HG03439 (cell line): ENCODE results near the gene SCGB1D1.

ENCODE experiments used
- ATAC-seq: cut with Tn5 transposase; IDR thresholded peaks from one replicate; pipeline ENCODE4 v1.9.1; 2021; ENCODE audit warnings: mild to moderate bottlenecking, moderate library complexity; ENCODE audit not compliant: unreplicated experiment

SCGB1D1 gene, protein sequence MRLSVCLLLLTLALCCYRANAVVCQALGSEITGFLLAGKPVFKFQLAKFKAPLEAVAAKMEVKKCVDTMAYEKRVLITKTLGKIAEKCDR

DNA sequence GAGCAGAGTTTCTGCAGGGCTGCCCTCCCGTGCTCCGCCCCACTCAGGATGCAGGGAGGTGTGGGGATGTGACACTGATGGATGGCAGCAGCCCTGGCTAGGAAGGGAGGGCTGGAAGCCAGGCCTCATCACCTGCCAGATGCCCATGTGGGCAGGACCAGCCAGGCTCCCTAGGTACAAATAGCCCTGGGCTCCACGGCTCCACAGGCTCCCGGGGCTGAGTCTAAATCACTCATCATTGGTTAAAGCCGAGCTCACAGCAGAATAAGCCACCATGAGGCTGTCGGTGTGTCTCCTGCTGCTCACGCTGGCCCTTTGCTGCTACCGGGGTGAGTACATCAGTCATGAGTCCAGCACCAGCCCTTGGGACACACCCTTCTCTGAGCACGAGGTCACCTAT lies at the start of gene SCGB1D1:
SCGB1D1 (plus strand) TSS at position 206 of the 400 bp plus-strand sequence; CDS start at position 275, 69 bp downstream.
- ATAC-seq: no peak

DNA sequence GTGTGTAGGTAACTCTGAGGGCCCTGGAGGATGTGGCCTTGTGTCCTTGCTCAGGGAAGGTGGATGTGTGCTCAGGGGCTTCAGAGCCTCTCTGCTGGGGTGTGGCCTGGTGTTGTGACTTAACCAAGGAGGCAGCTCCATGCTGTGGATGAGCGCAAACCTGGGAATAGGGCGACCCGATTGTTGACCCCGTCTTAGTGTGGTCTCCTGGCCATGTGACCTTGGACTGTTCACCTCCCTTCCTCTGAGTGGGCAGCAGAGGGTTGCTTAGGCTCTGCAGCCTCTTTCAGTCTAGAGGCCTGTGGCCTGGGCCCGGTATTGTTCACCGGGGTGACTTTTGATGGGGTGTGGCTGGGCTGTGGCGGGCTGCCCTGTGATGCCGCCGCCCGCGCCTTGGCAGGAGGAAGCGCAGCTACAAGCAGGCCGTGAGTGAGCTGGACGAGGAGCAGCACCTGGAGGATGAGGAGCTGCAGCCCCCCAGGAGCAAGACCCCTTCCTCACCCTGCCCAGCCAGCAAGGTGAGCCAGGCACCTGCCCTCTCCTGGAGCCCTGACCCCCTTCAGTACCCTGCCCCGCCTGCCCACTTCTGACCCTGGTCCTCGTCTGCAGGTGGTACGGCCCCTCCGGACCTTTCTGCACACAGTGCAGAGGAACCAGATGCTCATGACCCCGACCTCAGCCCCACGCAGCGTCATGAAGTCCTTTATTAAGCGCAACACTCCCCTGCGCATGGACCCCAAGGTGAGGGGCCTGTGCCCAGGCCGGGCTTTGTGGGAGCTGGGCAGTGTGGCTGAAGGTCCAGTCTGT lies 49.5 kb upstream of the SCGB1D1 start:
- no peak for ATAC-seq

DNA sequence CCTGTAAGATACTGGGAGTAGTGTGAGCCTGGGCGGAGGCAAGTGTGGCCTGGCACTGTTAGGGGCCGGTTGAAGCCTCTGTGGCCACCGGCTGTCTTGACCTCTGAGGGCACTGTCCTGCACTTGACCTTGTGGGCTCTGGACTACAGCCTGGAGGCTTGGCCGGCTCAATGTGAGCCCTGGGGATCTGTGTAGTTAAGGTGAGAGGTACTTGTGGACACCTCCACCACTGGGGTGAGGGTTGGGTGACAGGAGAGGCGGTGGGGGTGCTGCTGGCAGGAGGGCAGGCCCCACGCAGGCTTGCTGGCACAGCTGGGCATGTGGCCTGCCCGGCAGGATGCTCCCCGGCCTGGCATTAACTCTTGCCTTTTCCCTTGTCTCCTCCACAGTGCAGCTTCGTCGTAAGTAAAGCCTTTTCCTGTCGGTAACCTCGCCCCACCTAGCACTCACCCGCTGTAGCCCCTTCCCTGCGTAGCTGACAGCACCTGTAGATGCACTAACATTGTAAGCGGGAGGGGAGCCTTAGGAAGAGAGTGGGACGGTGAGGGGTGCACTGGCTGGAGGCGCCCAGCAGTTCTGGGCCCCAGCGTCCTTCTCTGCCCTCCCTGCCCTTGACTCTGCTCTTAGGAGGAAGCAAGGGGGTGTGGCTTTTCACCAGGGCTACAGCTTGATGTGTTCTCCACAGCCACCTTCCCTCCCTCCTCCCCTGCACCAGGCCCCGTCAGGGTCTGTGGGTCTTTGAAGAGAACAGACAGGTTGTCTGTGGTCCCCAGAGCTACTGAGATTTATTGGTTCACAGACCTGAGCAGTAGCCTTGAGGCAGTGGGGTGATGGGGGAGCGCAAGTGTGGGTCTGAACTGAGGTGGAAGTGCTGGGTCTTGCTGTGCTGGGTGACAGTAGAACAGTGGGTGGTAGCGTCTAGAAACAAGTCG lies 48.6 kb upstream of the SCGB1D1 start:
- no peak for ATAC-seq

DNA sequence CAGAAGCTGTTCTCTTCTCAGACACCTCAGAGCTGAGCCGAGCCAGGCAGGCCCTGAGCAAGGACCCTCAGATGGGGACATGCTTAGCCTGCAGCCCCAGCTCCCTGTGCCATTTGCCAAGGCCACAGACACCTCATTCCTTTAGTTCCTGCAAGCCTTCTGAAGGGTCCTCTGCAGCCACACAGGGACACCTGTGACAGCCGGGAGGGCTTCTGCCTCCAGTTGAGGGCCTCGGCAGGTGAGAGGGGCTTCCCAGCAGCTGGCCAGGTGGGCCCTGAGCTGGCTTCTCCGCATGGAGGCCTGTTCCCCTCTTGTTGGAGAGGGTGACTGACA lies 48.0 kb upstream of the SCGB1D1 start:
- ATAC-seq: no peak

DNA sequence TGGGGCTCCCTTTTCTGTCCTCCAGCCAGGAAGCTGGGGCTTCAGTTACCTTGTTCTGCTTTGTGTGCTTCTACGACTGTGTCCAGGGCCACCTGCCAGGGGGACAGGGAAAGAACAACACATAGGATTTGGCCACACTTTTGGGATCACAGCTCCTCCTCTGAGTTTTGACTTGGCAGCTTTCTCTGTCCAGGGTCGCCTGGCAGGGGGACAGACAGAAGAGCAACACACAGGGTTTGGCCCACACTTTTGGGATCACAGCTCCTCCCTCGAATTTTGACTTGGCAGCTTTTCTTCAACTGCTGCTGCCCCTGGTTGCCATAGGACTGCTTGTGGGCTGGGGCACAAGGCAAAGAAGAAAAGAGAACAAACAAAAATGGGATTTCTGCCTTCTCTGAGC lies 47.1 kb upstream of the SCGB1D1 start:
- ATAC-seq: no peak

DNA sequence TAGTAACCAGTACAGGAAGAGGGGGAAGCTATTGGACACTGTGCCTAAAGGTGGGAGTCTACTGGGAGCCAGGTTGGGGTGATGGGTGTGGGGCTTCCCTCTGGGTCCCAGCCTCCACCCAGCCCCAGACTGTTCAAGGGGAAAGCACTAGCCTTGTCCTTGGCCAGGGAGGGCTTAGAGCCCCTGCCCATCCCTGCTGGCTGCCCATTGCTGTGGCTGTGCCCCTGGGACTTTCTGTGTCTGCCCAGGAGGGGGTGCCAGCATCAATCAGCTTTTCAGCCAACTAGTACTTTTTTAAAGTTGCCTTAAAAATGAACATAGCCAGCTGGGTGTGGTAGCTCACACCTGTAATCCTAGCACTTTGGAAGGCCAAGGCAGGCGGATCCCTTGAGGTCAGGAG lies 46.3 kb upstream of the SCGB1D1 start:
- ATAC-seq: no peak

DNA sequence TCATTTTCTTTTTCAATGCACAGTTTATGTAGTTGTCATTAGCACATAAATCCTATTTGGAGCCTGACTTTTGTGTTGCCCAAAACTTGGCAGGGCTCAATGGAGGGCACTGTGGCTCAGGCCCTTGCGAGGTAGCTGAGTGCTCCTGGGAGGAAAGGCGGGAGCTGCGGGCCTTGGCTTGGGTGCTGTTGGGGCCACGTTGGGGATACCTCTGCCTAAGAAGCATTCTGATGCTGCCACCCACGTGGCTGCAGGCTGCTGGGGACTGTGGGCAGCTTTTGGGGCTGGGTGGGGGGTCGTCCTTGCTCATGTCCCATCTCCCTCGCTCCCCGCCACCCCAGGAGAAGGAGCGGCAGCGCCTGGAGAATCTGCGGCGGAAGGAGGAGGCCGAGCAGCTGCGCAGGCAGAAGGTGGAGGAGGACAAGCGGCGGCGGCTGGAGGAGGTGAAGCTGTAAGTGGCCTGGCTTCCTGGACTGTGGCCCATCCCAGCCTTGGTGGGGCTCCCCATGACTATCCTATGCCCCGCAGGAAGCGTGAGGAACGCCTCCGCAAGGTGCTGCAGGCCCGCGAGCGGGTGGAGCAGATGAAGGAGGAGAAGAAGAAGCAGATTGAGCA lies 45.3 kb upstream of the SCGB1D1 start:
- ATAC-seq: no peak

DNA sequence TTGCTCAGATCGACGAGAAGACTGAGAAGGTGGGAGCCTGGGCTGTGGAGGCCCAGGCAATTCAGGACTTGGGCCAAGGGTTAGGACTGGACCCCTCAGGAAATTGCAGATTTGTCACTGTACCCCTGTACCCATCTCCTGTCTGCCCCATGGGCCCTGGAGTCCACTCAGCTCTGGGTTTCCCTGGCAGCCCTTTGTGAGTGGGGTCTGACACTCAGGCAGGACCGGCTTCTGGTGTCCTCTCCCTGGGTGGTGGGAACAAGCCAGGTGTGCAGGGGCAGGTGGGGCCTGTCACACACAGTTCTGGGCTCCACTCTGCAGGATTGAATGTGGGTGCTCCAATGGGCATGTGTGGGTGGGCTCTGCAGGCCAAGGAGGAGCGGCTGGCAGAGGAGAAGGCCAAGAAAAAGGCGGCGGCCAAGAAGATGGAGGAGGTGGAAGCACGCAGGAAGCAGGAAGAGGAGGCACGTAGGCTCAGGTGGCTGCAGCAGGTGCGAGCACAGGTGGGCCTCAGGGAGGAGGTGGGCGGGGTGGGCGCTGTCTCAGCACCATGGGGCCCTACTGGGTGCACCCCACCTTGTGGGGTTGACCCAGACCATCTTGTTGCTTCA lies 44.6 kb upstream of the SCGB1D1 start:
- ATAC-seq: no peak

DNA sequence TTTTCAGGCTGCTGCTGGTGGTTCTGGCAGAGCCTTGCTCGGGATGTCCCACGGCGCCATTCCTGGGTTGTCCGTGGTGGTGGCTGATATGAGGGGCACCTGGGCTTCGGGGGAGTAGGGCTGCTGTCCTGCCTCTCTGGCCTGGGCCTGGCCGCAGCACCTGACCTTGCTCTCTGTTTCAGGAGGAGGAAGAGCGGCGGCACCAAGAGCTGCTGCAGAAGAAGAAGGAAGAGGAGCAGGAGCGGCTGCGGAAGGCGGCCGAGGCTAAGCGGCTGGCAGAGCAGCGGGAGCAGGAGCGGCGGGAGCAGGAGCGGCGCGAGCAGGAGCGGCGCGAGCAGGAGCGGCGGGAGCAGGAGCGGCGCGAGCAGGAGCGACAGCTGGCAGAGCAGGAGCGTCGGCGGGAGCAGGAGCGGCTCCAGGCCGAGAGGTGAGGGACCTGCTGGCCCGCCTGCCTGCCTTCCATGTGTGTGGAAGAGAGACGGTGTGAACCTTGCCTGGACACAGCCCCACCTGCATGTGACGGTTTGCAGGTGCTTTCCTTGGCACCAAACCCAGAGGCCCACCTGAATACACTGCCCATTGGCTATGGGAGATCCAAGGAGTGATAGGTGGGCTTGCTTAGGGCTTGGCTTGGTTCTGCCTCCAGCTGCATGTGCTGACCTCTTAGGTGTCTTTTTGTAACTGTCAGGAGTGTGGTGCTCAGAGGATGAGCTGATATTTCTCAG lies 43.4 kb upstream of the SCGB1D1 start:
- no peak for ATAC-seq

DNA sequence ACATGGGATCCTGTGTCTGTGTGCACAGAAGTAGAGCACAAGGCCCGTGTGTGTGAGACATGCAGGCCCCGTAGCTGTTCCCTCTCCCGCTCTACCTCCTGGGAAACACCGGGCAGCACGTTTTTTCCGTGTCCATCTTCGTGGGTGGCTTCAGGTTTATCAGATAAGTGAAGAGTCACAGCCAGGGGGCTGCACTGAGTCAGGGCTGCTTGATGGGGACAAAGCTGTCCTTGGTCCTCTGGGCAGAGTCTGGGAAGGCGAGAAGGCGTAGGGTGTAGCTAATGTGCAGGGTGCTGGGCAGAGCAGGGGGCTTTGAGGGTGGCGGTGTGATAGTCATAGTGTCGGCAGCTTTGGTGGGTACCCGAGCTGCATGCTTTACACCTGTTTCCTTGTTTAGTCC lies 42.5 kb upstream of the SCGB1D1 start:
- ATAC-seq: no peak

DNA sequence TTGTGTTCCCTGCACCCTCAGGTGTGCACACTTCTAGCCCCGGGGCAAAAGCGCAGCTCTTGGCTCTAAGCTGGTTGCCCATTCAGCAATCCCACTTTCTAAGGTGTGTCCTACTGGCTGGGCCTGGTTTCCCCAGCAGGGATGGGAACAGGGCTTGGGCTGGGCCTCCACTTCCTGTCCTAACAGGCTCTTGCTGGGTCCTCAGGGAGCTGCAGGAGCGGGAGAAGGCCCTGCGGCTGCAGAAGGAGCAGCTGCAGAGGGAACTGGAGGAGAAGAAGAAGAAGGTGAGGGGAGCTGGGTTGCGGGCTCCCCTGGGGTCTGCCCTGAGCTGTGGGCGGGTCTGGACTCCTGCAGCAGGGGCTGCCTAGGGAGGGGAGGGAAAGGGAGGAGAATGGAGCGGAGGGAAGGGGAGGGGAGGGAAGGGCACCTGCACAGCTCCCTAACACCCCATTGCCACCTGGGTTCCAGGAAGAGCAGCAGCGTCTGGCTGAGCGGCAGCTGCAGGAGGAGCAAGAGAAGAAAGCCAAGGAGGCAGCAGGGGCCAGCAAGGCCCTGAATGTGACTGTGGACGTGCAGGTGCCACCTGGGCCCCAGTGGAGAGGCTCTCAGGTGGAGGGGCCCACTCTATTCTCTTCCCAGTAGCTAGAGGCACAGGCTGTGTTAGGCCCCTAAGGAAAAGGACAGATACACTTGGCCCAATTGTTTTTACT lies 41.6 kb upstream of the SCGB1D1 start:
- no peak for ATAC-seq

DNA sequence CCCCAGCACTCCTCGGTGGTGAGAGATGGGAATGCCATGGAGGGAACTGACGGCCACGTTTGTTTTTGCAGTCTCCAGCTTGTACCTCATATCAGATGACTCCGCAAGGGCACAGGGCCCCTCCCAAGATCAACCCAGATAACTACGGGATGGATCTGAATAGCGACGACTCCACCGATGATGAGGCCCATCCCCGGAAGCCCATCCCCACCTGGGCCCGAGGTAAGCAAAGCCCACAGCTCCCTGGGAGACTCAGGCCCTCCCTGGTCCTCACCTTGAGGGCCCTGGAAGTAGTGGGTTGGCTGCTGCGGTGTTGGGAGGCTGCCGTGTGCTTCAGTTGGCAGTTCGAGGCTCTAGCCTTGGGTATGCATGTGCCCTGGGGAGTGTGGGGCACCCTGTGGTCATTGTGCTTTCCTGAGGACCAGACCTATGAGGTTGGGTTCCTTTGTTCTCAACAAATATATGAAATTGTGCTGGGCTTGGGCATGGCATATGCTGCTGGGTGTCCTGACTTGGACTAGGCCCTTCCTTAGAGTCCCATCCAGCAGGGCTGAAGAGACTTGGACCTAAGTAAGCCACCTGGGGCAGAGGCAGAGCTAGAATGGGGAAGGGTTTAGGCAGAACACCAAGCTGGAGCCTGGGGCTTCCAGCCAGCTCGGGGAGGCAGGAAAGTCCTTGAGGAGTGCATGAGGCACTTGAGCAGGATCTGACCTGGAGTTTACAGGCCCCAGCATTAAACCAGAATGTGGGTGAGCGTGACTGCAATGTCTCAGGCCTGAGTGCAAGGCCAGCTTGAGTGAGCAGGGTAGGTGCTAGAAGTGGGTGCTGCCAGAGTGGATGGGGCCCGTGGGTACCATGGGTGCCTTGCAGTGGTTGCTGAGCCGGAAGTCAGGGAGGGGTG lies 39.8 kb upstream of the SCGB1D1 start:
- no peak for ATAC-seq

DNA sequence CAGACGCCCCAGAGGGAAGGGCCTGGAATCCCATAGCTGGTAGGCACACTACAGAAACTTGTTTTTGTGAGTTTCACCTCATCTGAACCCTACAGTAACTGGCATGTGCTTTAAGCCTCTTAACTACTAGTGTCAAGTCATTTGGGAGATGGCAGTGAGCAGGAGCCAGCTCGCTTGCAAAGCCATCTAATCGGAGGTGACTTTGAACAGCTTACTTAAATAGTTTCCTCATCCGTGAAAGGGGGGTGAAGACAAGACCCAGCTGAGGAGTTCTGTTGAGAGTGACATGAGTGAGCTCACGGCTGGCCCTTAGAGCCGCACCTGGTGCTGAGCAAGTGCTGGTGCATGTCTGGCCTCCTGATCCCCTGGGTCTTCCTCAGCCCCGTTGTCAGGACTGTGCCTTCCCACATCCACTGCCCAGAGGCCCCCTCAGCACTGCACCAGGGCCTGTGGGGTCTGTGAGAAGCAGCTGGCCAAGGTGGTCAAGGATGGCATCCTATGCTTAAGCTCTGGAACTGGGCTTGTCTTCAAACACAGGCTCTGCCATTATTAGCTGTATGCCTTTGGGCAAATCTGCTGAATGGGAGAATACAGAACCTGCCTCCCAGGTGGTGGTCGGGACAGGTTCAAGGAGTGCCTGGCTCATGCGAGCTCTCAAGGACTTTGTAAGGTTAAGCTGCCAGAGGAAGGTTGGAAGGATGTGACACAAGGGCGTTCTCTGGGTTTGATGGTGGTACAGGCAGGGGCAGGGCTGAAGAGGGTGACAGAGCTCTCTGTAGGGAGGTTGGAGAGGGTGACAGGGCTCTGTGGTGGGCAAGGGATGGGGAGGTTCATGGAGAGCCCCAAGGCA lies 38.9 kb upstream of the SCGB1D1 start:
- no peak for ATAC-seq

DNA sequence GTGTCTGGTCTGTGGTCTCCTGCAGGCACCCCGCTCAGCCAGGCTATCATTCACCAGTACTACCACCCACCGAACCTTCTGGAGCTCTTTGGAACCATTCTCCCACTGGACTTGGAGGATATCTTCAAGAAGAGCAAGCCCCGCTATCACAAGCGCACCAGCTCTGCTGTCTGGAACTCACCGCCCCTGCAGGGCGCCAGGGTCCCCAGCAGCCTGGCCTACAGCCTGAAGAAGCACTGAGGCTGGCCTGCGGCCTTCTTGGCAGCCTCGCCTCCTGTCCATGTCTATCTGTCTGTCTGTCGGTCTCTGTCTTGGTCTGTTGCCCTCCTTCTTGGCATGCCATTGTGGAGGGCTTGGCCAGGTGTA lies 38.3 kb upstream of the SCGB1D1 start:
- ATAC-seq: no peak

DNA sequence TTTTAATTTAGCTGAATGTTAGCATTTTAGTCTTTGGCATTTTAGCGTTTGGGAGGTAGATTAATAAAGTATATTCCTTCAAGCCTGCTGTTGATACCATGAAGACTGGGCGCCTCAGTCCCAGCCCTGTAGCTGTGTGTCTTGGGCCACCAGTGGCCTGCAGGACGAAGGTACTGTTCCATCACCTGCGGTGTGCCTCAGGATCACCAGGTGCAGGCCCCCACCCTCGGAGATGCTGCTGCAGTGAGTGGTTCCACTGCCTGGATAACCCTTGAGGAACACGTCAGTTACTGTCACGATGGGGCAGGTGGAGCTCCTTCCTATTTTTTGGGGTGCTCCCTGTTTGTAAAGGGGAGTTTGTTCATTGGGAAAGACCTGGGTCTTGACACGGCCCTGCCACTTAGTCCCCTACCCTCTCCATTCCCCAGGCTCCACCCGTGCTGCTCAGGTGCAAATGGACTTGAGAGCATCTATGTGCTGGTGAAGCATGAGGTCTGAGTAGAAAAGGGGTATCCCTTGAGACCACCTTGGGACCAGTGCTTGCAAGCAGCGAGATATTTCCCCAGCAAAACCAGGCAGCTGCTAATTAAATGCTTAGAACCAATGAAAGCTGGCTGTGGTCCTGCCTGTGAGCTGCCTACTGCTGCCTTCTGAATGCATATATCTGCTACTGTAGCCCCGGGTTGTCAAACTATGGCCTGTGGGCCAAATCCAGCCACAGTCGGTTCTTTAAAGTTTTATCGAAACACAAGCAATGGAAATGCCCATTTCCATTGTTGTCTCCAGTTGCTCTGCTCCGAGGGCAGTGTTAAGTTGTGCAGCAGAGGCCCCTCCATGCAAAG lies 37.5 kb upstream of the SCGB1D1 start:
- no peak for ATAC-seq

DNA sequence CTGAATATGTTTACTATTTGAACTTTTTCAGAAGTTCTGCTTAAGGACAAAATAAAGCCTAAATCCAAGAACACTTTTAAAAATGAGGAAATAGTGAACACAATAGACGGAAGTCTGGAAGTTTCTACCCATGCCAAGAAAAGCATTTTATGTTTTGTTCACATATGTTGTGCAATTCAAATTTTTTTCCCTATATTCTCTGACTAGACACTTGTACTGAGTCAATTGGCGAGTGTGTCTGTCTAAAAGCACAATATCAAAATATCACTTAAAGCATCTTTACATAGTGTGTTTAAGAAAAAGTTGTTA lies 37.0 kb upstream of the SCGB1D1 start:
- no peak for ATAC-seq

DNA sequence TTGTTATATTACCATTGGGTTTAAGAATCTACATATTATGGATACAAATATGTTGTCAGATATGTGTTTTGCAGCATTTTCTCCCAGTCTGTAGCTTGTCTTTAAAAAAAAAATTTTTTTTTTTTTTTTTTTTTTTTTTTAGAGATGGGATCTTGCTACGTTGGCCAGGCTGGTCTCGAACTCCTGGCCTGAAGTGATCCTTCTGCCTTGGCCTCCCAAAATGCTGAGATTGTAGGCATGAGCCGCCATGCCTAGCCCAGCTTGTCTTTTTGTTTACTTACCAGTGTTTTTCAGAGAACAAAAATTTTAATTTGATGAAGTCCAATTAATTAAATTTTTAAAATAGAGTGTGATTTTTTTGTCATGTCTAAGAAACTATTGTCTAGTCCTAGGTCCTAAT lies 36.4 kb upstream of the SCGB1D1 start:
- ATAC-seq: no peak
